GM12873 (cell line): ENCODE data around the gene TPK1.

Source experiments
- TF ChIP-seq, protein P1 (sequence below): IDR thresholded peaks from 2 replicates; pipeline ENCODE4 v1.5.1; 2012; ENCODE audit warnings: low read depth, mild to moderate bottlenecking, moderate library complexity, low read length, control low read depth; ENCODE audit not compliant: insufficient read depth; ENCODE audit errors: missing control alignments

Gene TPK1

DNA sequence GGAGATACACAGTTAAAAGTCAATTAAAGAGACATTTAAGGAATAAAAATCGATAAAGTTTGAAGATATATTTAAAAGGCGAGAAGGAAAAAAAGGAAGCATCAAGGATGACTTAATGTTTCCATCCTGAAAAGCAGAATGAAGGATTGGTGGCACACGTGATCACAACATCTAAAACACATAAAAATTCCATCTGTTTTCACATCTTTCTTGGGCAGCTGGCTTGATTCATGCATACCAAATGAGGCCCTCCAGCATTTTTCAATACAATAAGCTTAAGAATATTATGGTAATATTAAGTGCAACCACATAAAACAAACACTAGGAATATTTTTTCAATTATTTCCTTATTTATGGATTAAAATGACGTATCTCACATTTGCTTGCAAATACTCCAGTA lies 112.6 kb downstream of the TPK1 start:
- TF ChIP-seq, protein P1, sequence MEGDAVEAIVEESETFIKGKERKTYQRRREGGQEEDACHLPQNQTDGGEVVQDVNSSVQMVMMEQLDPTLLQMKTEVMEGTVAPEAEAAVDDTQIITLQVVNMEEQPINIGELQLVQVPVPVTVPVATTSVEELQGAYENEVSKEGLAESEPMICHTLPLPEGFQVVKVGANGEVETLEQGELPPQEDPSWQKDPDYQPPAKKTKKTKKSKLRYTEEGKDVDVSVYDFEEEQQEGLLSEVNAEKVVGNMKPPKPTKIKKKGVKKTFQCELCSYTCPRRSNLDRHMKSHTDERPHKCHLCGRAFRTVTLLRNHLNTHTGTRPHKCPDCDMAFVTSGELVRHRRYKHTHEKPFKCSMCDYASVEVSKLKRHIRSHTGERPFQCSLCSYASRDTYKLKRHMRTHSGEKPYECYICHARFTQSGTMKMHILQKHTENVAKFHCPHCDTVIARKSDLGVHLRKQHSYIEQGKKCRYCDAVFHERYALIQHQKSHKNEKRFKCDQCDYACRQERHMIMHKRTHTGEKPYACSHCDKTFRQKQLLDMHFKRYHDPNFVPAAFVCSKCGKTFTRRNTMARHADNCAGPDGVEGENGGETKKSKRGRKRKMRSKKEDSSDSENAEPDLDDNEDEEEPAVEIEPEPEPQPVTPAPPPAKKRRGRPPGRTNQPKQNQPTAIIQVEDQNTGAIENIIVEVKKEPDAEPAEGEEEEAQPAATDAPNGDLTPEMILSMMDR, result no peak

DNA sequence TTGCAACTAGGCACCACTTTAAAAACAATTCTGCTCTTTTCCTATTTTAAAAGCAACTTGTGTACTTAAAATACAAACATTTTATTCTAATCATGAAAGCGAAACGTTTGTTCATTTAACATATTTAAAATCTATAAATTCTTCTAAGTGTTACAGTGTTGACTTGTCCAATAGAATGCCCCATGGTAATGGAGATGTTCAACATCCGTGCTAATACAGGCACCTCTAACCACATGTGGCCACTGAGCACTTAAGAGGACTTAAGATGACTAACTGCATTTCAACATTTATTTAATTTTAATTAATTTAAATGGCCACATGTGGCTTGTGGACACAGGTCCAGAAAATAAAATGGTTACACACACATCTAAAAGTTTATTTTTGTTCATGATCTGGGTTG lies 115.1 kb downstream of the TPK1 start:
- TF ChIP-seq, protein P1, result no peak

DNA sequence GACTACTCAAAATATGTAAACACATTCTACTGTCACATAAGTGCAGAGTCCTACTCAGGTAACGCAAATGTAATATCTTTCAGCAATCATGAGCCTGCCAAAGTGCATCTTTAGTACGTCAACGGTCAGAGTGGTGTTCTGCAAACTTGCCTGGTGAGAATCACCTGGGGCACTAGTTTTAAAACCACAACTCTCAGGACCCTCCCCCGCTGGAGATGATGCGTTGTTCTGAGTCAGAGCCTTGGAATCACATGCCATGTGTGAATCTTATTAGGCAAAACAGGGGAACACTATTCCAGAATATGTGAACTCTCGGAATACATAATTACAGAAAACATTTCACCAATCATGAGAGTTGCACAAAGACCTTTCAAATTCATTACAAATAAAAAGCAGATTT lies 115.7 kb downstream of the TPK1 start:
- TF ChIP-seq, protein P1, result no peak

DNA sequence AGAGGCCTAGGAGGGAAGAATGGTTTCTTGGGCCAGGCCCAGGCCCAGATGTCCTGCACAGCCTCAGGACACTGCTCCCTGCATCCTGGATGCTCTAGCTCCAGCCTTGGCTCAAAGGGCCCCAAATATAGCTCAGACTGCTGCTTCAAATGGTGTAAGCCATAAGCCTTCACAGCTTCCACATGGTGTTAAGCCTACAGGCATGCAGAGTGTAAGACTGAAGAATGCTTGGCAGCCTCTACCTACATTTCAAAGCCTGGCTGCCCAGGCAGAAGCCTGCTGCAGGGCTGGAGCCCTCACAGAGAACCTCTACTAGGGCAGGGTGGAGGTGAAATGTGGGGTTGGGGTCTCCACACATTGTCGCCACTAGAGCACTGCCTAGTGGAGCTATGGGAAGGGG lies 118.1 kb downstream of the TPK1 start:
- TF ChIP-seq, protein P1, result no peak

DNA sequence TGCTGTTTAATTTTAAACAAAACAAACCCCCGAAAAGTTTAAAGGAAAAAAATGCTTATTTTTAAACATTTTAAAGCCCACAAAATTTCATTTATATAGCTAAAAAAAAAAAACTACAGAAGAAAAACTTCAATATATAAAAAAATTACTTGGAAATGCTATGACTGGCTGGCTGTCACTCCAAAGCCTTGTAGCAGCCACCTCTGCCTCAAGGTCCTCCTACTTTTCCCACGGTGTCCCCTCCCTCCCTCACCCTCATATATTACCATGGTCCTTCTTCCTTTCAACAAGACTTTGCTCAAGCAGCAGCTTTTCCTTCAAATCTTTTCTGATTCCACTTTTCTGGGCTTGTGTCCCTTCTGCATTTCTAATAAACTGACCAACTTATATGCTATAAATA lies 122.0 kb downstream of the TPK1 start:
- TF ChIP-seq, protein P1, result no peak

DNA sequence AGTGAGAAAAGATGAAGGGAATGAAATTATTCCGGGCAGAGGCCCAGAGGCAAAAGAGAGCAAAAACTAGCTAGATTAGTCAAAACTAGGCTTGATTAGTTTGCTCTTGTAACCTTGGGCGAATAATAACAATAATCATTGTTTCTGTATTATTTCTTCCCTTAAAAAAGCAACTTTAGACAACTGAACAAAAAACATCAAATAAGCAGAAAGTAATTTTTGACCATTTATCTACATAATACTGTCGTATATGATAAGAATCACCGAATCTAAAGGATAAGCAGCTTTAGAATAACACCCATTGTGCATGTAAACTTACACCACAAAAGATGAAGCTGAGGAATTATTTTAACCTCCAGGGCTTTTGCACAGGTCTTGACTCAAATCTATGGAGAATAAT lies 125.1 kb downstream of the TPK1 start:
- TF ChIP-seq, protein P1, result no peak

DNA sequence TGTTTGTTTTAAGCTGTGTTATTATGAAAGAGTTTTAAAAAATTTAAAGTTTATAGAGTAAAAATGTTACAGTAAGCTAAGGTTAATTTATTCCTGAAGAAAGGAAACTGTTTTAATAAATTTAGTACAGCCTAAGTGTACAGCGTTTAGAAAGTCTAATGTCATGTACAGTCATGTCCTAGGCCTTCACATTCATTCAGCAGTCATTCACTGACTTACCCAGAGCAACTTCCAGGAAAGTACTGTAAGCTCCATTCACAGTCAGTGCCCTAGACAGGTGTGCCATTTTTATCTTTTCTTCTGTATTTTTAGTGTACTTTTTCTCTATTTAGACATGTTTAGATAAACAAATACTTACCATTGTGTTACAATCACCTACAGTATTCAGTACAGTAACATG lies 126.8 kb downstream of the TPK1 start:
- TF ChIP-seq, protein P1, result no peak
